Uterus (tissue), 2 donors: ENCODE data around the gene ATP7B.

Source experiments
- POLR2A ChIP-seq, 2 donors: fragments of 450-650 bp; IDR thresholded peaks; one replicate each; pipeline ENCODE4 v1.6.1; 2016; ENCODE audit warnings: antibody characterized with exemption in 2 of 2, mild to moderate bottlenecking in 1 of 2, moderate library complexity in 1 of 2
- TF ChIP-seq, protein P1 (sequence below), 4 experiments: fragments of 200-600 bp in 2 of 4; fragments of 450-650 bp in 2 of 4; sonication (generic) in 2 of 4; IDR thresholded peaks; one replicate each; pipeline ENCODE4 v1.5.1; 2016 to 2019; ENCODE audit warnings: antibody characterized with exemption in 4 of 4, mild to moderate bottlenecking in 2 of 4, moderate library complexity in 1 of 4

DNA sequence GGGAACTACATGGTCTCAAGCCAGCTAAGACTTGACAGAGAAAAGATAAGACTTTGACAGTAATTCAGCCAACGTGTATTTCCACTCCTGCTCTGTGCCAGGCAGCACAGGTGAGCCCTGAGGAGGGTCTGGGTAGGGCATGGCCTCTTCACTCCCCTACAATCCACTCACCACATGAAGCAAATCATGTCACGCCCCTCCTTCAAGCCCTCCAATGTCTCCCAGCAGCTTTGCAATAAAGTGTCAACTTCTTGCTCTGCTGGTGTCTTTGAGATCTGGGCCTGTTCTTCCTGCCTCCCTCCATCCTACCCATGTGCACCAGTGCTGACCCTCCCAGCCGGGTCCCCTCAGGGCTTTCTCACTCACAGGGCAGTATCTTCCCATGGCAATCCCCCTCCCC, 91.0 kb downstream of the ATP7B start:
- TF ChIP-seq, protein P1, sequence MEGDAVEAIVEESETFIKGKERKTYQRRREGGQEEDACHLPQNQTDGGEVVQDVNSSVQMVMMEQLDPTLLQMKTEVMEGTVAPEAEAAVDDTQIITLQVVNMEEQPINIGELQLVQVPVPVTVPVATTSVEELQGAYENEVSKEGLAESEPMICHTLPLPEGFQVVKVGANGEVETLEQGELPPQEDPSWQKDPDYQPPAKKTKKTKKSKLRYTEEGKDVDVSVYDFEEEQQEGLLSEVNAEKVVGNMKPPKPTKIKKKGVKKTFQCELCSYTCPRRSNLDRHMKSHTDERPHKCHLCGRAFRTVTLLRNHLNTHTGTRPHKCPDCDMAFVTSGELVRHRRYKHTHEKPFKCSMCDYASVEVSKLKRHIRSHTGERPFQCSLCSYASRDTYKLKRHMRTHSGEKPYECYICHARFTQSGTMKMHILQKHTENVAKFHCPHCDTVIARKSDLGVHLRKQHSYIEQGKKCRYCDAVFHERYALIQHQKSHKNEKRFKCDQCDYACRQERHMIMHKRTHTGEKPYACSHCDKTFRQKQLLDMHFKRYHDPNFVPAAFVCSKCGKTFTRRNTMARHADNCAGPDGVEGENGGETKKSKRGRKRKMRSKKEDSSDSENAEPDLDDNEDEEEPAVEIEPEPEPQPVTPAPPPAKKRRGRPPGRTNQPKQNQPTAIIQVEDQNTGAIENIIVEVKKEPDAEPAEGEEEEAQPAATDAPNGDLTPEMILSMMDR (IDR thresholded peaks at IDR 0.05) = no peak
- TF ChIP-seq POLR2A (IDR thresholded peaks at IDR 0.05) = no peak
